CD4-positive, alpha-beta memory T cell (primary cell): ENCODE results near the gene NRG3. TPM values are rescaled to one million over a fixed set of nuclear protein-coding genes. Genes with fewer than 3 reads are reported as not detected.

Source experiments
- CTCF ChIA-PET: fragments of 350-600 bp; sonication (Branson Sonifier 250); formaldehyde crosslinking; loops from one replicate; lab custom pipeline; 2021; ENCODE audit warnings: inconsistent platforms; ENCODE audit not compliant: partially characterized antibody; lab: Charles Lee
- POLR2A ChIA-PET: fragments of 350-600 bp; sonication (Branson Sonifier 250); formaldehyde crosslinking; loops from one replicate; lab custom pipeline; 2021; ENCODE audit not compliant: partially characterized antibody; lab: Charles Lee
- DNase-seq, 5 donors: peaks; one replicate each; pipeline versions ENCODE4 v3.0.0 to v3.0.0-alpha.2; 2020 to 2022; ENCODE audit warnings: mixed read lengths in 1 of 5
- H3K27ac ChIP-seq: one replicate; pipeline ENCODE4 v1.7.0; 2013; ENCODE audit warnings: low read depth, low read length
- H3K27me3 ChIP-seq: 2 replicates; pipeline ENCODE4 v1.7.0; 2013; ENCODE audit warnings: mild to moderate bottlenecking, low read length, moderate library complexity; ENCODE audit not compliant: insufficient read depth
- H3K36me3 ChIP-seq: 2 replicates; pipeline ENCODE4 v1.7.0; 2013; ENCODE audit warnings: mild to moderate bottlenecking, low read length, moderate library complexity; ENCODE audit not compliant: insufficient read depth
- H3K4me1 ChIP-seq: 2 replicates; pipeline ENCODE4 v1.7.0; 2013; ENCODE audit warnings: mild to moderate bottlenecking, low read length, moderate library complexity; ENCODE audit not compliant: insufficient read depth
- H3K4me3 ChIP-seq, 2 donors: one replicate each; pipeline ENCODE4 v1.7.0; 2013; ENCODE audit warnings: low read length in 2 of 2, mild to moderate bottlenecking in 1 of 2
- H3K9me3 ChIP-seq, 2 donors: one replicate each; pipeline ENCODE4 v1.7.0; 2013; ENCODE audit warnings: low read length in 2 of 2, control low read depth in 1 of 2; ENCODE audit not compliant: control insufficient read depth in 1 of 2
- H3K27ac Mint-ChIP-seq, 7 donors: one replicate each; pipeline ENCODE4 v1.8.0; 2020 to 2021; ENCODE audit warnings: mixed read lengths in 7 of 7, mild to moderate bottlenecking in 6 of 7, inconsistent platforms in 3 of 7, moderate library complexity in 3 of 7
- H3K27me3 Mint-ChIP-seq, 2 donors: one replicate each; pipeline ENCODE4 v1.8.0; 2020 to 2021; ENCODE audit warnings: mixed read lengths in 2 of 2
- H3K36me3 Mint-ChIP-seq, 2 donors: one replicate each; pipeline ENCODE4 v1.8.0; 2020 to 2021; ENCODE audit warnings: mixed read lengths in 2 of 2, inconsistent platforms in 1 of 2, mild to moderate bottlenecking in 1 of 2
- H3K4me1 Mint-ChIP-seq, 4 donors: one replicate each; pipeline ENCODE4 v1.8.0; 2020 to 2021; ENCODE audit warnings: mixed read lengths in 4 of 4, mild to moderate bottlenecking in 1 of 4
- H3K4me3 Mint-ChIP-seq, 8 donors: one replicate each; pipeline ENCODE4 v1.8.0; 2020 to 2021; ENCODE audit warnings: mixed read lengths in 8 of 8, mild to moderate bottlenecking in 7 of 8, moderate library complexity in 6 of 8, inconsistent platforms in 3 of 8
- H3K9me3 Mint-ChIP-seq, 8 donors: one replicate each; pipeline ENCODE4 v1.8.0; 2020 to 2021; ENCODE audit warnings: mixed read lengths in 8 of 8, mild to moderate bottlenecking in 5 of 8, inconsistent platforms in 3 of 8, moderate library complexity in 1 of 8
- intact Hi-C: fragments of 100-400 bp; cut with micrococcal nuclease; formaldehyde crosslinking; loops from one replicate; pipeline ENCODE4 v1.15.1; 2023
- polyA plus RNA-seq, 2 donors: library from polyadenylated mRNA; unstranded; fragments of 300-500 nt; fragmentation: Illumina TruSeq; gene quantifications; one replicate each; pipeline ENCODE4 v1.2.3, GENCODE V29; 2021
- total RNA-seq, 2 experiments: library from RNA; stranded (reverse); gene quantifications; one replicate each; pipeline ENCODE4 v1.2.3, GENCODE V29; 2021

The NRG3 gene
- total RNA-seq (not detected), polyA plus RNA-seq (not detected)

- ChIA-PET POLR2A (no interaction called here), CTCF (no interaction called here)
- Mint-ChIP-seq H3K4me1 (peaks cover 3 to 13% (median 10%) of the 10 kb centered on the region in 4 donors), H3K36me3 (peaks cover 0 to 3% of the 10 kb centered on the region in 2 donors), H3K27me3 (peaks cover 22 to 40% of the 10 kb centered on the region in 2 donors), H3K27ac (no peak within 1 kb of the TSS), H3K9me3 (peaks cover 0 to 11% (median 3%) of the 10 kb centered on the region in 8 donors), H3K4me3 (peak within 1 kb of the TSS in 5 of 8 donors; percentile 43 to 71 (median 70))
- Histone ChIP-seq H3K36me3 (no peaks in the 10 kb centered on the region), H3K27me3 (peaks cover 3% of the 10 kb centered on the region), H3K9me3 (no peaks in the 10 kb centered on the region), H3K27ac (no peak within 1 kb of the TSS), H3K4me3 (no peak within 1 kb of the TSS), H3K4me1 (no peaks in the 10 kb centered on the region)
- intact Hi-C loops: no loop called here
- no peak for DNase-seq
Observed at GRCh38 chr10:81874875-81875466, at the start of gene NRG3. TSS of gene NRG3 (plus strand) at chr10:81875194.

- Histone ChIP-seq H3K4me3 (no peak overlapping the region), H3K27ac (no peak overlapping the region), H3K27me3 (no peaks in the 10 kb centered on the region), H3K9me3 (no peaks in the 10 kb centered on the region), H3K4me1 (no peaks in the 10 kb centered on the region), H3K36me3 (no peaks in the 10 kb centered on the region)
- H3K9me3 Mint-ChIP-seq: peaks cover 0 to 12% (median 5%) of the 10 kb centered on the region in 8 donors
- H3K27me3 Mint-ChIP-seq: no peaks in the 10 kb centered on the region
- POLR2A ChIA-PET: no interaction called here
- intact Hi-C loops: no loop called here
- H3K27ac Mint-ChIP-seq: no peak overlapping the region
- no peak for DNase-seq
- CTCF ChIA-PET: no interaction called here
- H3K36me3 Mint-ChIP-seq: no peaks in the 10 kb centered on the region
- H3K4me3 Mint-ChIP-seq: no peak overlapping the region
- H3K4me1 Mint-ChIP-seq: no peaks in the 10 kb centered on the region
Observed at GRCh38 chr10:81828251-81828650, 46.7 kb upstream of the NRG3 start.

- Mint-ChIP-seq H3K36me3 (no peaks in the 10 kb centered on the region), H3K4me1 (no peaks in the 10 kb centered on the region), H3K27me3 (no peaks in the 10 kb centered on the region), H3K4me3 (no peak overlapping the region), H3K9me3 (peaks cover 0 to 10% (median 4%) of the 10 kb centered on the region in 8 donors), H3K27ac (peak overlapping the region in 1 of 7 donors; percentile 2)
- H3K4me3 ChIP-seq: no peak overlapping the region
- no peaks in the 10 kb centered on the region for H3K27me3 ChIP-seq
- no peaks in the 10 kb centered on the region for H3K4me1 ChIP-seq
- POLR2A ChIA-PET: no interaction called here
- intact Hi-C loops: no loop called here
- H3K9me3 ChIP-seq: no peaks in the 10 kb centered on the region
- no peak for DNase-seq
- no peak overlapping the region for H3K27ac ChIP-seq
- H3K36me3 ChIP-seq: no peaks in the 10 kb centered on the region
- CTCF ChIA-PET: no interaction called here
Observed at GRCh38 chr10:81831060-81831459, 43.9 kb upstream of the NRG3 start.

- CTCF ChIA-PET: no interaction called here
- Histone ChIP-seq H3K4me3 (no peak overlapping the region), H3K4me1 (no peaks in the 10 kb centered on the region), H3K36me3 (no peaks in the 10 kb centered on the region), H3K27me3 (no peaks in the 10 kb centered on the region), H3K9me3 (no peaks in the 10 kb centered on the region), H3K27ac (no peak overlapping the region)
- DNase-seq: no peak
- no peaks in the 10 kb centered on the region for H3K36me3 Mint-ChIP-seq
- intact Hi-C loops: no loop called here
- no peak overlapping the region for H3K27ac Mint-ChIP-seq
- POLR2A ChIA-PET: no interaction called here
- H3K9me3 Mint-ChIP-seq: peaks cover 0 to 5% (median 1%) of the 10 kb centered on the region in 8 donors
- no peak overlapping the region for H3K4me3 Mint-ChIP-seq
- no peaks in the 10 kb centered on the region for H3K4me1 Mint-ChIP-seq
- no peaks in the 10 kb centered on the region for H3K27me3 Mint-ChIP-seq
Observed at GRCh38 chr10:81838950-81839349, 36.0 kb upstream of the NRG3 start.

- Mint-ChIP-seq H3K9me3 (peaks cover 0 to 8% (median 0%) of the 10 kb centered on the region in 8 donors), H3K27me3 (no peaks in the 10 kb centered on the region), H3K4me3 (no peak overlapping the region), H3K36me3 (no peaks in the 10 kb centered on the region), H3K27ac (no peak overlapping the region), H3K4me1 (no peaks in the 10 kb centered on the region)
- no peak for DNase-seq
- Histone ChIP-seq H3K27me3 (no peaks in the 10 kb centered on the region), H3K27ac (no peak overlapping the region), H3K9me3 (no peaks in the 10 kb centered on the region), H3K4me3 (no peak overlapping the region), H3K4me1 (no peaks in the 10 kb centered on the region), H3K36me3 (no peaks in the 10 kb centered on the region)
- CTCF ChIA-PET: no interaction called here
- POLR2A ChIA-PET: no interaction called here
- intact Hi-C loops: no loop called here
Observed at GRCh38 chr10:81843042-81843441, 32.0 kb upstream of the NRG3 start.

- H3K27ac Mint-ChIP-seq: no peak overlapping the region
- H3K9me3 ChIP-seq: no peaks in the 10 kb centered on the region
- H3K4me3 Mint-ChIP-seq: no peak overlapping the region
- H3K36me3 Mint-ChIP-seq: no peaks in the 10 kb centered on the region
- no peak overlapping the region for H3K4me3 ChIP-seq
- H3K36me3 ChIP-seq: no peaks in the 10 kb centered on the region
- H3K27me3 ChIP-seq: no peaks in the 10 kb centered on the region
- ChIA-PET POLR2A (no interaction called here), CTCF (no interaction called here)
- intact Hi-C loops: no loop called here
- no peaks in the 10 kb centered on the region for H3K27me3 Mint-ChIP-seq
- peaks cover 0 to 7% (median 0%) of the 10 kb centered on the region in 8 donors for H3K9me3 Mint-ChIP-seq
- H3K4me1 Mint-ChIP-seq: no peaks in the 10 kb centered on the region
- H3K27ac ChIP-seq: no peak overlapping the region
- no peak for DNase-seq
- H3K4me1 ChIP-seq: no peaks in the 10 kb centered on the region
Observed at GRCh38 chr10:81847675-81848074, 27.3 kb upstream of the NRG3 start.

- CTCF ChIA-PET: no interaction called here
- Mint-ChIP-seq H3K27me3 (no peaks in the 10 kb centered on the region), H3K9me3 (peaks cover 0 to 7% (median 0%) of the 10 kb centered on the region in 8 donors), H3K4me3 (no peak overlapping the region), H3K36me3 (no peaks in the 10 kb centered on the region), H3K4me1 (no peaks in the 10 kb centered on the region), H3K27ac (no peak overlapping the region)
- Histone ChIP-seq H3K27me3 (no peaks in the 10 kb centered on the region), H3K4me3 (no peak overlapping the region), H3K4me1 (no peaks in the 10 kb centered on the region), H3K36me3 (no peaks in the 10 kb centered on the region), H3K9me3 (no peaks in the 10 kb centered on the region), H3K27ac (no peak overlapping the region)
- DNase-seq: no peak
- POLR2A ChIA-PET: no interaction called here
- intact Hi-C loops: no loop called here
Observed at GRCh38 chr10:81848514-81848913, 26.5 kb upstream of the NRG3 start.
